Neural progenitor cell (in vitro differentiated cells): ENCODE measurements around the gene SCYL2. TPM values are rescaled to one million over a fixed set of nuclear protein-coding genes. Genes with fewer than 3 reads are reported as not detected.

Source experiments
- DNase-seq: peaks from one replicate; pipeline ENCODE4 v3.0.0-alpha.2; 2016; ENCODE audit warnings: low spot score
- H2AFZ ChIP-seq: fragments of 200-600 bp; sonication (generic); replicated peaks from 2 replicates; pipeline ENCODE4 v1.6.1; 2016; ENCODE audit warnings: antibody characterized with exemption
- H3F3A ChIP-seq: fragments of 200-600 bp; sonication (generic); 2 replicates; pipeline ENCODE4 v1.6.1; 2016; ENCODE audit warnings: antibody characterized with exemption, low read depth
- H3K27ac ChIP-seq: fragments of 200-600 bp; sonication (generic); 2 replicates; pipeline ENCODE4 v1.5.1; 2016; ENCODE audit warnings: mild to moderate bottlenecking
- H3K27me3 ChIP-seq: fragments of 200-600 bp; sonication (generic); 2 replicates; pipeline ENCODE4 v1.6.1; 2016; ENCODE audit warnings: mild to moderate bottlenecking, moderate library complexity
- H3K36me3 ChIP-seq: fragments of 200-600 bp; sonication (generic); 2 replicates; pipeline ENCODE4 v1.5.1; 2016
- H3K4me1 ChIP-seq: fragments of 200-600 bp; sonication (generic); 2 replicates; pipeline ENCODE4 v1.6.1; 2016; ENCODE audit warnings: mixed run types
- H3K4me2 ChIP-seq: fragments of 200-600 bp; sonication (generic); 2 replicates; pipeline ENCODE4 v1.6.1; 2016
- H3K4me3 ChIP-seq: fragments of 200-600 bp; sonication (generic); 2 replicates; pipeline ENCODE4 v1.5.1; 2016
- H3K79me2 ChIP-seq: fragments of 200-600 bp; sonication (generic); 2 replicates; pipeline ENCODE4 v1.6.1; 2016; ENCODE audit warnings: low read depth
- H3K9ac ChIP-seq: fragments of 200-600 bp; sonication (generic); 2 replicates; pipeline ENCODE4 v1.6.1; 2016
- H3K9me3 ChIP-seq: fragments of 200-600 bp; sonication (generic); 2 replicates; pipeline ENCODE4 v1.5.1; 2016; ENCODE audit warnings: low read depth
- H4K20me1 ChIP-seq: fragments of 200-600 bp; sonication (generic); 2 replicates; pipeline ENCODE4 v1.6.1; 2016; ENCODE audit warnings: low read depth
- H3K27ac Mint-ChIP-seq: 3 replicates; pipeline ENCODE4 v1.8.0; 2021; ENCODE audit warnings: mixed read lengths
- H3K27me3 Mint-ChIP-seq: 2 replicates; pipeline ENCODE4 v1.8.0; 2022; ENCODE audit warnings: low read depth, mild to moderate bottlenecking, inconsistent platforms, moderate library complexity, mixed read lengths; ENCODE audit not compliant: insufficient read depth
- H3K36me3 Mint-ChIP-seq: 3 replicates; pipeline ENCODE4 v1.8.0; 2021; ENCODE audit warnings: mixed read lengths
- H3K4me1 Mint-ChIP-seq: 3 replicates; pipeline ENCODE4 v1.8.0; 2021; ENCODE audit warnings: mixed read lengths
- H3K4me3 Mint-ChIP-seq: 3 replicates; pipeline ENCODE4 v1.8.0; 2021; ENCODE audit warnings: mild to moderate bottlenecking, moderate library complexity, mixed read lengths
- H3K9me3 Mint-ChIP-seq: 3 replicates; pipeline ENCODE4 v1.8.0; 2020; ENCODE audit warnings: mixed read lengths
- CTCF ChIP-seq: fragments of 200-600 bp; sonication (generic); IDR thresholded peaks from 2 replicates; pipeline ENCODE4 v1.5.1; 2017; ENCODE audit warnings: antibody characterized with exemption, mild to moderate bottlenecking
- EZH2 ChIP-seq: fragments of 200-600 bp; sonication (generic); IDR thresholded peaks from 2 replicates; pipeline ENCODE4 v1.6.1; 2017; ENCODE audit warnings: antibody characterized with exemption, mild to moderate bottlenecking, moderate library complexity
- EZH2phosphoT487 ChIP-seq: fragments of 200-600 bp; sonication (generic); IDR thresholded peaks from 2 replicates; pipeline ENCODE4 v1.6.1; 2017; ENCODE audit warnings: antibody characterized with exemption
- total RNA-seq: library from RNA; depleted of rRNA; stranded (reverse); fragments of >200 nt; gene quantifications from 2 replicates; pipeline ENCODE4 v1.2.3, GENCODE V29; 2015; ENCODE audit warnings: low replicate concordance

Gene SCYL2
- total RNA-seq, 1 donor from 2014 or later: 151 TPM

- Mint-ChIP-seq H3K27me3 (peaks cover 2% of the 10 kb centered on the region), H3K36me3 (no peaks in the 10 kb centered on the region), H3K9me3 (no peaks in the 10 kb centered on the region), H3K27ac (no peak overlapping the region), H3K4me3 (no peak overlapping the region), H3K4me1 (no peaks in the 10 kb centered on the region)
- DNase-seq: no peak
- Histone ChIP-seq H3K4me3 (no peak overlapping the region), H3K4me2 (no peak overlapping the region), H3K79me2 (no peaks in the 10 kb centered on the region), H3K27ac (no peak overlapping the region), H3F3A (peaks cover 6% of the 10 kb centered on the region), H4K20me1 (no peaks in the 10 kb centered on the region), H3K4me1 (no peaks in the 10 kb centered on the region), H3K9me3 (no peaks in the 10 kb centered on the region), H3K36me3 (no peaks in the 10 kb centered on the region), H2AFZ (no peak overlapping the region), H3K9ac (no peak overlapping the region), H3K27me3 (no peaks in the 10 kb centered on the region)
- TF ChIP-seq EZH2 (no peak), CTCF (no peak), EZH2phosphoT487 (no peak)
These were observed 17.0 kb upstream of the SCYL2 start for GRCh38 chr12:100249941-100250340.

- Mint-ChIP-seq H3K4me1 (no peaks in the 10 kb centered on the region), H3K9me3 (no peaks in the 10 kb centered on the region), H3K27ac (no peak overlapping the region), H3K27me3 (no peaks in the 10 kb centered on the region), H3K36me3 (no peaks in the 10 kb centered on the region), H3K4me3 (no peak overlapping the region)
- Histone ChIP-seq H3K4me1 (no peaks in the 10 kb centered on the region), H3K27ac (no peak overlapping the region), H3F3A (peaks cover 10% of the 10 kb centered on the region), H3K79me2 (no peaks in the 10 kb centered on the region), H3K9me3 (no peaks in the 10 kb centered on the region), H3K4me2 (no peak overlapping the region), H2AFZ (no peak overlapping the region), H4K20me1 (no peaks in the 10 kb centered on the region), H3K4me3 (no peak overlapping the region), H3K9ac (no peak overlapping the region), H3K36me3 (no peaks in the 10 kb centered on the region), H3K27me3 (no peaks in the 10 kb centered on the region)
- no peak for DNase-seq
- no peak for TF ChIP-seq EZH2phosphoT487
- no peak for TF ChIP-seq CTCF
- TF ChIP-seq EZH2: no peak
These were observed 15.1 kb upstream of the SCYL2 start for GRCh38 chr12:100251917-100252316.

GRCh38 chr12:100253437-100253836, 13.5 kb upstream of the SCYL2 start:
- Mint-ChIP-seq H3K4me1 (no peaks in the 10 kb centered on the region), H3K27ac (no peak overlapping the region), H3K4me3 (no peak overlapping the region), H3K36me3 (no peaks in the 10 kb centered on the region), H3K9me3 (no peaks in the 10 kb centered on the region), H3K27me3 (no peaks in the 10 kb centered on the region)
- Histone ChIP-seq H3K36me3 (no peaks in the 10 kb centered on the region), H3K4me2 (no peak overlapping the region), H2AFZ (no peak overlapping the region), H4K20me1 (no peaks in the 10 kb centered on the region), H3K27me3 (no peaks in the 10 kb centered on the region), H3K4me3 (no peak overlapping the region), H3K79me2 (no peaks in the 10 kb centered on the region), H3K4me1 (no peaks in the 10 kb centered on the region), H3F3A (peaks cover 10% of the 10 kb centered on the region), H3K9me3 (no peaks in the 10 kb centered on the region), H3K9ac (no peak overlapping the region), H3K27ac (no peak overlapping the region)
- no peak for DNase-seq
- no peak for TF ChIP-seq CTCF
- no peak for TF ChIP-seq EZH2phosphoT487
- TF ChIP-seq EZH2: no peak
